Stomach smooth muscle (tissue), 2 donors: Measurements from ENCODE around the gene MCRIP2.

Source experiments
- H3K27ac ChIP-seq: one replicate; pipeline ENCODE4 v1.7.0; 2013; ENCODE audit warnings: mild to moderate bottlenecking, low read length, inconsistent platforms
- H3K27me3 ChIP-seq, 2 donors: one replicate each; pipeline ENCODE4 v1.7.0; 2013; ENCODE audit warnings: low read length in 2 of 2; ENCODE audit not compliant: insufficient read depth in 2 of 2, control insufficient read depth in 1 of 2
- H3K36me3 ChIP-seq, 2 donors: one replicate each; pipeline ENCODE4 v1.7.0; 2013; ENCODE audit warnings: low read length in 2 of 2; ENCODE audit not compliant: control insufficient read depth in 2 of 2, insufficient read depth in 2 of 2
- H3K4me1 ChIP-seq: one replicate; pipeline ENCODE4 v1.7.0; 2013; ENCODE audit warnings: low read length; ENCODE audit not compliant: control insufficient read depth, insufficient read depth
- H3K4me3 ChIP-seq, 2 donors: one replicate each; pipeline ENCODE4 v1.7.0; 2013; ENCODE audit warnings: low read length in 2 of 2
- H3K9ac ChIP-seq, 2 donors: one replicate each; pipeline ENCODE4 v1.7.0; 2013; ENCODE audit warnings: low read length in 2 of 2, mild to moderate bottlenecking in 1 of 2
- H3K9me3 ChIP-seq, 2 donors: one replicate each; pipeline ENCODE4 v1.7.0; 2013; ENCODE audit warnings: low read length in 2 of 2; ENCODE audit not compliant: control insufficient read depth in 2 of 2
- donor health status: healthy.
- donor health status: Pancreatic carcinoma.

MCRIP2 gene

GRCh38 chr16:652454-653305 is 11.1 kb downstream of the MCRIP2 start:
- Histone ChIP-seq H3K36me3 (no peaks in the 10 kb centered on the region), H3K27ac (no peak overlapping the region), H3K9me3 (no peaks in the 10 kb centered on the region), H3K9ac (no peak overlapping the region), H3K4me3 (no peak overlapping the region), H3K27me3 (no peaks in the 10 kb centered on the region), H3K4me1 (peaks cover 25% of the 10 kb centered on the region)

GRCh38 chr16:654034-654433 is 12.4 kb downstream of the MCRIP2 start:
- no peak overlapping the region for H3K27ac ChIP-seq
- H3K4me1 ChIP-seq, result peaks cover 13% of the 10 kb centered on the region
- peaks cover 0 to 3% of the 10 kb centered on the region in 2 donors for H3K36me3 ChIP-seq
- H3K9ac ChIP-seq, result no peak overlapping the region
- no peaks in the 10 kb centered on the region for H3K27me3 ChIP-seq
- H3K9me3 ChIP-seq, result no peaks in the 10 kb centered on the region
- H3K4me3 ChIP-seq, result no peak overlapping the region

DNA sequence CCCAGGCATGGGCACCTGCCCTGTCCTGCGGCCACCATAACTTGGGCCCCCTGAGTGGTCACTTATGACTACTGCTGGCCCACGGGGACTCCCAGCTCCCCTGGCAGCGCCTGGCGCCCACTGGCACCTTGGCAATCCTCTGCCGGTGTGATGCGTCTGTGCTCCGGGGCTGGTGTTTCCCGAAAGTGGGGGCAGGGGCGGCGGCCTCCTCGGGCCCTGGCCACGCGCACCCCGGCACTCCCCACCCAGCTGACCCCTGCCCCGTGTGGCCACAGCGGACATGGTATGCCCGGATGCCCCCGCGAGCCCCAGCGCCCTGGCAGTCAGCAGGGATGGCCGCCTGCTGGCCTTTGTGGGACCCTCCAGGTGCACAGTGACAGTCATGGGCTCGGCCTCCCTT is 15.9 kb downstream of the MCRIP2 start:
- Histone ChIP-seq H3K4me3 (no peak overlapping the region), H3K27me3 (no peaks in the 10 kb centered on the region), H3K9ac (no peak overlapping the region), H3K36me3 (peaks cover 0 to 3% of the 10 kb centered on the region in 2 donors), H3K4me1 (peaks cover 19% of the 10 kb centered on the region), H3K9me3 (no peaks in the 10 kb centered on the region), H3K27ac (no peak overlapping the region)

GRCh38 chr16:658679-659571 is 17.3 kb downstream of the MCRIP2 start:
- H3K9me3 ChIP-seq, result no peaks in the 10 kb centered on the region
- peaks cover 0 to 3% of the 10 kb centered on the region in 2 donors for H3K36me3 ChIP-seq
- no peak overlapping the region for H3K27ac ChIP-seq
- no peaks in the 10 kb centered on the region for H3K27me3 ChIP-seq
- H3K4me3 ChIP-seq, result no peak overlapping the region
- H3K9ac ChIP-seq, result no peak overlapping the region
- peaks cover 19% of the 10 kb centered on the region for H3K4me1 ChIP-seq

GRCh38 chr16:659618-660017 is 18.0 kb downstream of the MCRIP2 start:
- peaks cover 0 to 3% of the 10 kb centered on the region in 2 donors for H3K36me3 ChIP-seq
- peaks cover 19% of the 10 kb centered on the region for H3K4me1 ChIP-seq
- no peak overlapping the region for H3K4me3 ChIP-seq
- H3K9ac ChIP-seq, result no peak overlapping the region
- H3K27ac ChIP-seq, result peak overlapping the region; percentile 62
- no peaks in the 10 kb centered on the region for H3K27me3 ChIP-seq
- no peaks in the 10 kb centered on the region for H3K9me3 ChIP-seq

DNA sequence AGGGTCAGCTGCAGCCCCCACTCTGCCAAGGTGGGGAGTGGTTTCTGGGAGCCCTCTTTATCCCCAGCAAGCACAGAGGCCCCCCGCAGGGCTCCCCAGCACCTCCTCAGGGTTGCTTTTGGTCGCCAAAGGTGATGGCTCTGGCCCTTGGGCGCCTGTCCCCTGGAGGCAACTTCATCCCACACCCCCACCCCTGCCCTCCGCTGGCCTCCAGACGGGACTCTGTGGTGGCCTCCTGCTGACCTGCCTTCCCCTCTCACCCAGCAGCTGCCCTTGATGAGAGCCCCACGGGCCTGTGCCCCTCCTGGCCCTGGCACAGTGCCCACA is 18.5 kb downstream of the MCRIP2 start:
- peak overlapping the region; percentile 36 to 51 for H3K9ac ChIP-seq
- no peaks in the 10 kb centered on the region for H3K27me3 ChIP-seq
- H3K36me3 ChIP-seq, result peaks cover 0 to 3% of the 10 kb centered on the region in 2 donors
- peak overlapping the region in 1 of 2 donors; percentile 69 for H3K4me3 ChIP-seq
- H3K4me1 ChIP-seq, result peaks cover 19% of the 10 kb centered on the region
- peak overlapping the region; percentile 62 for H3K27ac ChIP-seq
- no peaks in the 10 kb centered on the region for H3K9me3 ChIP-seq

DNA sequence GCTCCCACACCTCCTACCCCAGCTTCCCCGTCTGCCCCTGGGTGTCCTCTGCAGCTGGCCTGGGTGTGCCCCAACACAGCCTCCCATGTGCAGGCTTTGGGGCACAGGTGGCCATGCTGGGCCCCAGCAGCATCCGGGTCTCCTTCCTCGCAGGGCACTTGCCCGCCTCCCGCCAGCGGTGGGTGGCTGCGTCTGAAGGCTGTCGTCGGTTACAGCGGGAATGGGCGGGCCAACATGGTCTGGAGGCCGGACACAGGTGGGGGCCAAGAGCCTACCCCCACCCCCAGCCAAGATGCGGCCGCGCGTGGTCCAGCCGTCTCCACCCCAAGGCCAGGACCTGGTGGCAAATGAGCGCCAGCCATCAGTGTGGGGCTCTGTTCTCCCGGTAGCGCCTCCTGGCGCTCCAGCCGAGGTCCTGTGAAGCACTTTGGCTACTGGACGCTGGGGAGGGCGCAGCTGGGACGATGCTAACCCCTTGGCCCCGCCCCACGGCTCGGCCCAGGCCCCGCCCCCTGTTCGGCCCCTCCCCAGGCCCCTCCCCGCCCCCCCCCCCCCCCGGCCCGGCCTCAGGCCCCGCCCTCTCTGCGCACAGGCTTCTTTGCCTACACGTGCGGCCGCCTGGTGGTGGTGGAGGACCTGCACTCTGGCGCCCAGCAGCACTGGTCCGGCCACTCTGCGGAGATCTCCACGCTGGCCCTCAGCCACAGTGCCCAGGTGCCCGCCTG is 19.0 kb downstream of the MCRIP2 start:
- H3K9ac ChIP-seq, result peak overlapping the region; percentile 51 to 55
- H3K9me3 ChIP-seq, result no peaks in the 10 kb centered on the region
- H3K36me3 ChIP-seq, result peaks cover 0 to 3% of the 10 kb centered on the region in 2 donors
- H3K27me3 ChIP-seq, result no peaks in the 10 kb centered on the region
- peaks cover 19% of the 10 kb centered on the region for H3K4me1 ChIP-seq
- peak overlapping the region; percentile 62 for H3K27ac ChIP-seq
- peak overlapping the region in 1 of 2 donors; percentile 69 for H3K4me3 ChIP-seq

- Histone ChIP-seq H3K27me3 (no peaks in the 10 kb centered on the region), H3K9ac (peak overlapping the region; percentile 45 to 55), H3K27ac (peak overlapping the region; percentile 37), H3K9me3 (no peaks in the 10 kb centered on the region), H3K4me1 (peaks cover 19% of the 10 kb centered on the region), H3K4me3 (peak overlapping the region in 1 of 2 donors; percentile 62), H3K36me3 (peaks cover 0 to 3% of the 10 kb centered on the region in 2 donors)
These were observed 19.7 kb downstream of the MCRIP2 start for GRCh38 chr16:661184-661821.

- Histone ChIP-seq H3K9ac (no peak overlapping the region), H3K27me3 (no peaks in the 10 kb centered on the region), H3K4me1 (peaks cover 21% of the 10 kb centered on the region), H3K4me3 (no peak overlapping the region), H3K9me3 (no peaks in the 10 kb centered on the region), H3K36me3 (peaks cover 0 to 3% of the 10 kb centered on the region in 2 donors), H3K27ac (no peak overlapping the region)
These were observed 20.5 kb downstream of the MCRIP2 start for GRCh38 chr16:662095-662494.

DNA sequence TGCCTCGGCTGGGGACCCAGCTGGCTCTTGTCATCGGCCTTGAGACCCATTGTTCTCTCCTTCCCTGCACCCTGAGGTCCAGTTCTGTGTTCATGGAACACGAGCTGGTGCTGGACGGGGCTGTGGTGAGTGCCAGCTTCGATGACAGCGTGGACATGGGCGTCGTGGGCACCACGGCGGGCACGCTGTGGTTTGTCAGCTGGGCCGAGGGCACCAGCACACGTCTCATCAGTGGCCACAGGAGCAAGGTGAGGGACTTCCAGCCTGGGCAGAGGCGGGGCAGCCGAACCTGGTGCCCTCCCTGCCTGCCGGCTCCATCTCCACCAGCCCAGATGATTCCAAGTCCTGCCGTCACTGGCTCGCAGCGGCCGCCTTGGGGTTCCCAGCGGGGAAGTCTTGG is 21.0 kb downstream of the MCRIP2 start:
- Histone ChIP-seq H3K4me1 (peaks cover 26% of the 10 kb centered on the region), H3K27me3 (no peaks in the 10 kb centered on the region), H3K36me3 (peaks cover 0 to 3% of the 10 kb centered on the region in 2 donors), H3K4me3 (no peak overlapping the region), H3K9me3 (no peaks in the 10 kb centered on the region), H3K9ac (no peak overlapping the region), H3K27ac (no peak overlapping the region)
